ENCODE data around the gene MCM8.

The MCM8 gene

DNA sequence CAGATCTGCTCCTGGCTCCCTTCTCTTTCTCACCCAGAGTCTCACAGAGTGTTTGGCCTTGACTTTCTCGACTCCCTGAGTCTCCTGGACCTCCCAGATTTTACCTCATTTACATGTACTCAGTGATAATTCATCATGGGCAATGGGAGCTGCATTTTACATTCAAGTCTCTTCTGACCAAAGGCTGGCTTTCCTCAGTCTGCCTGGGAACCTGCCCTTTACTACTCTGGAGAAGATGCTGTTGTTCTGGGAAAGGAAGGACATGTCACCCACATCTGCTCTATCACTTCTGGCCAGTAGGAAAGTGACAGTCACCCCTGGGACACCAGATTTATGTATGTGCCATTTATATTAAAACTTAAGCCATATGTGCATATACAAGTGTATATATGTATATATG lies 96.0 kb downstream of the MCM8 start:
- DNase-seq, result no peak

GRCh38 chr20:6048391-6048790 lies 97.9 kb downstream of the MCM8 start:
- DNase-seq, result no peak

Data from NCI-H345 (cell line).